IgD-negative memory B cell (primary cell): ENCODE measurements around the gene PLEKHO1. TPM values are rescaled to one million over a fixed set of nuclear protein-coding genes. Genes with fewer than 3 reads are reported as not detected.
A peak's percentile ranks its signal among the peaks of the same experiment; 100 is the strongest.

Experiments
- H3K27ac Mint-ChIP-seq, 3 donors: one replicate each; pipeline ENCODE4 v1.8.0; 2020 to 2022; ENCODE audit warnings: mild to moderate bottlenecking in 3 of 3, mixed read lengths in 3 of 3, moderate library complexity in 1 of 3
- H3K27me3 Mint-ChIP-seq: one replicate; pipeline ENCODE4 v1.8.0; 2021; ENCODE audit warnings: mixed read lengths
- H3K36me3 Mint-ChIP-seq: one replicate; pipeline ENCODE4 v1.8.0; 2020; ENCODE audit warnings: mild to moderate bottlenecking, mixed read lengths
- H3K4me1 Mint-ChIP-seq, 3 donors: one replicate each; pipeline ENCODE4 v1.8.0; 2020 to 2022; ENCODE audit warnings: mixed read lengths in 3 of 3, mild to moderate bottlenecking in 1 of 3
- H3K4me3 Mint-ChIP-seq, 4 donors: one replicate each; pipeline ENCODE4 v1.8.0; 2020 to 2022; ENCODE audit warnings: mild to moderate bottlenecking in 4 of 4, mixed read lengths in 4 of 4, moderate library complexity in 3 of 4
- H3K9me3 Mint-ChIP-seq, 3 donors: one replicate each; pipeline ENCODE4 v1.8.0; 2020 to 2021; ENCODE audit warnings: mixed read lengths in 3 of 3, mild to moderate bottlenecking in 1 of 3
- polyA plus RNA-seq: library from polyadenylated mRNA; unstranded; fragments of 300-500 nt; fragmentation: Illumina TruSeq; gene quantifications from one replicate; pipeline ENCODE4 v1.2.3, GENCODE V29; 2021

The PLEKHO1 gene
- polyA plus RNA-seq, 1 donor from 2014 or later = 102 TPM

DNA sequence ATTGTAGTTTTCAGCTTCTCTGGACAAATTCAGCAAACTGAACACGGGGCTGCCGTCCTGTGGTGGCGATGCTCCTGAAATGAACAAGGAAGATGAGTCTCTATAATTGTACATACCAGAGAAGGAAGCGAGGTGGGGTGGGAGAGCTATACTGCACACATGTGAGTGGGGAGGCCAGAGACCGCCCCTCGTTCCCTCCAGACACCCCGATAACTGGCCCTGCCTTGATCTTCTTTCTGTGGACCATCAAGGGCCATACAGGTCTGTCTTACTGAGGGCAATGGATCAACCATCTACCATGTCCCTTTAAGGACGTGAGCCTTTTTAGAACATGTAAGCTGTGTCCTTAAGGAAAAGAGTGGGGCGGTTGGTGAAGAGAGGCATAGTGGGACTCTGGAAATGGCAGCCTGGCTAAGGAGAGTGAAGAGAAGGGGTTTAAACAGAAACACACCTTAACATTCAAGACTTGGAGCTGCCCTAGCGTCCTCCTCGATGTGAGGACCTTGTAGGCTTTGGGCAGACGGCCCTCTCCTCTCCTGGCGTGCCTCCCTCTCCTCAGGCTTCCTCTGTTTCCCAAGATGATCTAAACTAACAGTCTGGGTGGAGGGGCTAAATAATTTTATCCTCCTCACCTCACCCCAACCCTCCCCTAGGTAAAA is 5.8 kb downstream of the PLEKHO1 start:
- Mint-ChIP-seq H3K36me3 (peaks cover 5% of the 10 kb centered on the region), H3K27me3 (no peaks in the 10 kb centered on the region), H3K9me3 (no peaks in the 10 kb centered on the region), H3K4me3 (peak overlapping the region in 2 of 4 donors; percentile 11 to 96), H3K27ac (peak overlapping the region in 2 of 3 donors; percentile 88 to 98), H3K4me1 (peaks cover 40 to 66% (median 49%) of the 10 kb centered on the region in 3 donors)

GRCh38 chr1:150156868-150157603 is 7.3 kb downstream of the PLEKHO1 start:
- H3K27me3 Mint-ChIP-seq = no peaks in the 10 kb centered on the region
- peaks cover 5% of the 10 kb centered on the region for H3K36me3 Mint-ChIP-seq
- peak overlapping the region in 1 of 4 donors; percentile 69 for H3K4me3 Mint-ChIP-seq
- H3K9me3 Mint-ChIP-seq = no peaks in the 10 kb centered on the region
- H3K4me1 Mint-ChIP-seq = peaks cover 42 to 75% (median 59%) of the 10 kb centered on the region in 3 donors
- H3K27ac Mint-ChIP-seq = peak overlapping the region; percentile 71 to 98 (median 74)

DNA sequence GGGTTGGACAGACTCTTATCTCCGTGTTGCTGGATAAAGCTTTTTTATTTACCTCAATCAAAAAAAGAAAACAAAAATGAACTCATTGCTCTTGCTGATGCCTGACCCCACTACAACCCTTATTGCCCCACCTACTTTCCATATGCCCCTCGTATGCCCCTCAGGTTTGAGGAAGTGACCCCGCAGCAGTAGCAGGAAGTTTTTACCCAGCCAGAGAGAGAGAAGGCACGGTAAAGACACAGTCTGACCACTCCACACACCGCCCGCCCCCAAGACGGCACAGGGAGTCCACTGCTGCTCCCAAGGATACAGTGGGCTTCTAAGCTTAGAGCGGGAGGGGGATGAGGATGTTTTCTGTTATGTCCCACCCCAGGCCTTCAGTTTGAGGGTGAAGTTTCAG is 9.8 kb downstream of the PLEKHO1 start:
- Mint-ChIP-seq H3K9me3 (no peaks in the 10 kb centered on the region), H3K4me1 (peaks cover 50 to 76% (median 63%) of the 10 kb centered on the region in 3 donors), H3K27me3 (no peaks in the 10 kb centered on the region), H3K4me3 (peak overlapping the region; percentile 83 to 97 (median 92)), H3K36me3 (peaks cover 5% of the 10 kb centered on the region), H3K27ac (peak overlapping the region; percentile 94 to 99 (median 99))

DNA sequence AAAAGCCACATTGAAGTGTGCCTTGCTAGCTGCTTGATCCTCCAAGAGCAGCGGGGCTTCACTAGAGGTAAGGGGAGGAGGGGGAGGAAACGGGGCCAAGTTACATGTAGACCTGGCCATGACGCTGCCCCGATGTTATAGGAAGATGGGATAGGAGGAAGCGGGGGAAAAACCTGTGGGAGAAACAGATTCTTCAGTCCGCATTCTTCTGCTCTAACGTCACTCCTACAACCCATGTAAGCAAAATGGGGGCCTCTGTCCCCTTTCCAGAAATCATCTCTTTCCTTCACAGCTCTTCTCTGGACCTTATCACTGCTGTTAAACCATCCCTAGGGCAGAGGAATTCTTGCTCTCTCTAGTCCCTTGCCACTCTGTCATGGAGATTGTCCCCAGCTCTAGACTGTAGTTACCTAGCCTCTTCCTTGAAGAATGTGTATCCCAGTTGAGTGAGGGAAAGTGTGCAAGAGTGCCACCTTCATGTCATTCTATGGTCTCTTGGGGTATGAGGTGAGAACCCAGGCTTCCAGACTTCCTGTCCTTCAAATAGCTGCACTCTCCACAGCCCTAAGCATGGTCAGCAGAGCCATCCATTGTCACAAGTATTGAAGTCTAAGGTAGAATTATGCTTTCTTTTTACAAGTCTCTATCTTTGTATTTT is 11.4 kb downstream of the PLEKHO1 start:
- Mint-ChIP-seq H3K4me3 (peak overlapping the region; percentile 83 to 97 (median 92)), H3K27me3 (no peaks in the 10 kb centered on the region), H3K27ac (peak overlapping the region; percentile 94 to 99 (median 99)), H3K9me3 (no peaks in the 10 kb centered on the region), H3K36me3 (peaks cover 5% of the 10 kb centered on the region), H3K4me1 (peaks cover 64 to 80% (median 75%) of the 10 kb centered on the region in 3 donors)

DNA sequence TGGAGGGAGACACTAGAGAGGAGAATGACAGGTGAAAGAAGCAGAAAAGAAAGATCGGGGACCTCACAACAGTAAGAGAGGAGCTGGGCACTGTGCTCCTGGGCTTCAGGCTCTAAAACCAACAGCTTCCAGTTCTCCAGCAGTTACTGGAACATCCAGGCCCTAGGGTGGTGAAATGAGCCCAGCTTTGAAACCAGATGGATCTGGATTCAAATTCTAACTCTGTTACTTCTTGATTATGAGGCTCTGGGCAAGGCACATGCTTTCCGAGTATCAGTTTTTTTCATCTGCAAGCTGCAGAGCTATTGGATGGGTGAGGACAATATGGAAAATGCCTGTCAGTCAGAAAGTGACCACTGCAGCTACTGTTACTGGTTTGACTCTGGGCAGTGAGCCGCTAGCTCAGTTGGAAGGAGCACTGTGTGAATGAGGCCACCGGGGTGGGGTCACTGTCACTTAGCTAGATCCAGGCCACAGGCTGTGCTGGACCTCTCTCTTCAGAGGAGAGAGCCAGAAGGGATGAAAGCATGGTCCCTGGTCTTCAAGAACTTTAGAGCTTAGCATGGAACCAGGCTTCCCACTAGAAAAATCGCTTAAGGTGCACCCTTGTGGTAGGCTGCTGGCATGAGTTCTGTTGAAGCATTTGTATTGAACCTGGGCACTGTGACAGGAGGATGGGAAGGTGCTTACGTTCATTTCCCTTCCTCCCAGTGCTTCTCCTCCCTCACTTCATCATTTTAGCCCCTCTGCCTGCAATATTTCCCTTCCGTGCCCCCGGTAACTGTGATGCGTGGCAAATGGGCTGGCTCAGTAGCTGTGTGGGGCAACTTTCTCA is 12.2 kb downstream of the PLEKHO1 start:
- Mint-ChIP-seq H3K9me3 (no peaks in the 10 kb centered on the region), H3K36me3 (peaks cover 5% of the 10 kb centered on the region), H3K27me3 (no peaks in the 10 kb centered on the region), H3K4me1 (peaks cover 65 to 82% (median 71%) of the 10 kb centered on the region in 3 donors), H3K4me3 (peak overlapping the region; percentile 83 to 97 (median 92)), H3K27ac (peak overlapping the region; percentile 94 to 99 (median 99))

DNA sequence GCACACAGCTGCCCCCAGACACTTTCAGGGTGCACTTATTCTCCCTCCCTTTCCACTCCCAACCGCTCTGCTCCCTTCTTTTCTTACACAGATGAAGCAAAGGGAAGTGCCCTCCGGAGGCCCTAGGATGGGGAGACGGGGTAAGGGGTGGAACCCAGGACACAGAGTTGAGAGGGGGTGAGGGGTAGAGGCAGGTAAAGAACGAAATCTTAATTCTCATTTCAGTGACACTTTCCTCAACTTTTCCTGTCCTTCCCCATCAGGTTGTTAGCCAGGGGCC is 12.8 kb downstream of the PLEKHO1 start:
- Mint-ChIP-seq H3K9me3 (no peaks in the 10 kb centered on the region), H3K27me3 (no peaks in the 10 kb centered on the region), H3K4me1 (peaks cover 65 to 80% (median 70%) of the 10 kb centered on the region in 3 donors), H3K36me3 (peaks cover 5% of the 10 kb centered on the region), H3K4me3 (peak overlapping the region; percentile 65 to 97 (median 81)), H3K27ac (peak overlapping the region; percentile 94 to 99 (median 99))

DNA sequence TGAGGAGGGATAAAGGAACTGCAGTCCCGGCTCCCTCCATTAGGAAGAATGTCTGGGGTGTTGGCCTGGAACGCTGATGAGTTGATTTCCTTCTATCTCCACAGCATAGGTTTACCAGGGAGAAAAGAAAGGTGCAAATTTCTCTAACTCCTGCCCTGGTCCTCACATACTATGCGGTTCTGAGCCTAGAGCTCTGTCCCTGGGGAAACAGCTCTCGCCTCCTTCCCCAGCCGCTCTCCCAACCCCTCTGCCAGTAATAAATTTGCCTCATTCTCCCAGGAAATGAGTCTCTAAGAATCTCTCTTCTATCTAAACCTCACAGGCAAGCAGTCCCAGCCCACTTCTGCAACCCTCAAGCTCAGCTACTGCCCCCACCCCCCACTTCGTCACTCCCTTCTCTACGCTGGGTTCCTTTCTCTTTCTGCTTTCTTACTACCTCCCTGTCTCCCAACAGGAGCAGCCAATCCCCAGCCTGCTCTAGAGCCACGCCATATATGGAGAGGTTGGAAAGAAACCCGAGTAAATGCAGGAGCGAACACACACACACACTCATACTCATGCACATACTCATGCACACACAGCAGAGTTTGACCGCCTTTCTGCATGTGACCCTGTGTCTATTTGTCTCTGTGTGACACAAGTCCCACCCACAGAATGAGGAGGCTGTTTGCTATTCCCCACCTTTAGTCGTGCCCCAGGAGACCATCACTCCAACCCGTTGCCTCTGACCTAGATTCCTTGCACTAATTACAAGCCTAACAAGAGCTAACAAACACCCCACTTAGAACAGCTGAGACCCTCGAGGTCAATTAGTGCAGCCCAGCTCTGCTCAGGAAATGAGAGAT is 13.4 kb downstream of the PLEKHO1 start:
- Mint-ChIP-seq H3K9me3 (no peaks in the 10 kb centered on the region), H3K36me3 (peaks cover 4% of the 10 kb centered on the region), H3K27ac (peak overlapping the region; percentile 94 to 99 (median 99)), H3K27me3 (no peaks in the 10 kb centered on the region), H3K4me3 (peak overlapping the region; percentile 65 to 97 (median 81)), H3K4me1 (peaks cover 65 to 74% (median 65%) of the 10 kb centered on the region in 3 donors)

- Mint-ChIP-seq H3K9me3 (no peaks in the 10 kb centered on the region), H3K4me3 (peak overlapping the region in 3 of 4 donors; percentile 35 to 80 (median 56)), H3K27me3 (no peaks in the 10 kb centered on the region), H3K4me1 (peaks cover 63 to 69% (median 64%) of the 10 kb centered on the region in 3 donors), H3K36me3 (peaks cover 1% of the 10 kb centered on the region), H3K27ac (peak overlapping the region; percentile 91 to 99 (median 94))
Observed at GRCh38 chr1:150164224-150164623, 14.5 kb downstream of the PLEKHO1 start.

DNA sequence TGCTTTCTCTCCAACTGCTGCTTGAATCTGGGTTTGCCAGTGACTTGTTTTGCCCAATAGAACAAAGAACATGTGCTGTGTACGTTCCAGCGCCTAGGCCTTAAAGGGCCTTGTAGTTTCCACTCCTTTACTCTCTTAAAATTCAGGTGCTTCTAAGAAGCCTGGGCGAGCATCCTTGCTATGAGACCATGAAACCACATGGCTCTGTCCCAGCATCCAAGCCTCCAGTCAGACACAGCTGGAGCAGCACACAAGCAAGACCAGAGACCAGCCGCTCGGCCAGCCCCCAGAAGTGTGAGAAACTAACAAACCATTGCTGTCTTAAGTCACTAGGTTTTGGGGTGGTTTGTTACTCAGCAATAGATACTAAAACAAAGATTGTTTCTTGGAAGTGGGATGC is 15.1 kb downstream of the PLEKHO1 start:
- peaks cover 58 to 64% (median 59%) of the 10 kb centered on the region in 3 donors for H3K4me1 Mint-ChIP-seq
- peak overlapping the region in 3 of 4 donors; percentile 56 to 86 (median 80) for H3K4me3 Mint-ChIP-seq
- H3K27me3 Mint-ChIP-seq = no peaks in the 10 kb centered on the region
- H3K36me3 Mint-ChIP-seq = no peaks in the 10 kb centered on the region
- no peaks in the 10 kb centered on the region for H3K9me3 Mint-ChIP-seq
- peak overlapping the region; percentile 91 to 99 (median 94) for H3K27ac Mint-ChIP-seq

DNA sequence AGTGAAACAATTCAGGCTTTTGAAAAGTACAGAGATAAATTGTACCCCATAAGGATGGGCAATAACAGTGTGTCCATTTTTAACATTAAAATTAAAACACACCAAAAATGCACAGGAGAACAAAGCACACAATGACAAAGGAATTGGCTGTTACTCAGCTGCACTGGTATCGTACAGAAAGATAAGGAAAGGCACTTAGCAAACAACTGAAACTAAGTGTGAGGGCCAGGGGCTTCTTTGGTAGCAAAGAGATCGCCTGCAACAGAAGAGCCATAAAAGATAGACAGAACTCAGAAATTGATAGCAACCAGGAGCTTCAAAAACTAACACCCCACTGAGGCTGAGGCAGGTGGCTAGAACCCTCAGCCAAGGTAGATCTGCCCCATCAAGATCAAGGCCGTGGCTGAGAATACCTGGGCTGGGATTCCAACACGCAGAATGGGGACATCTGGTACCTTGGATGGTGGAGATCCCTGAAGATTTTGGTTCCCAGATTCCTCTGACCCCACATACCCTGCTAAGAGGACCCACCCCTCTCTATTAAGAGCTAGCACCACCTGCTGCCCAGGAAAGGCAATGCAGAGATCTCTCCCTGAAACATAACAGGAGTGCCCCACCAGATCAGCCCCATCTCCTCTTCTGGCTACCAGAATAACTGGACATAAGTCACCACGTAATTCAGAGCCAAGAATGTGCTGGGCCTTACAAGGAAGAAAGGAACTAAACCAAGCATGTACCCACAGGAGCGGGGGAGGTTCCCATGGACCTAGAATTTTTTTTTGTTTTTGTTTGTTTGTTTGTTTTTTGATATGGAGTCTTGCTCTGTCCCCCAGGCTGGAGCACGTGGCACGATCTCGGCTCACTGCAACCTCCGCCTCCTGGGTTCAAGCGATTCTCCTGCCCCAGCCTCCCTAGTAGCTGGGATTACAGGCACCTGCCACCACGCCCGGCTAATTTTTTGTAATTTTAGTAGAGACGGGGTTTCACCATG is 16.2 kb downstream of the PLEKHO1 start:
- Mint-ChIP-seq H3K4me1 (peaks cover 52 to 56% (median 56%) of the 10 kb centered on the region in 3 donors), H3K9me3 (no peaks in the 10 kb centered on the region), H3K27ac (peak overlapping the region; percentile 91 to 99 (median 94)), H3K36me3 (peaks cover 2% of the 10 kb centered on the region), H3K27me3 (peaks cover 1% of the 10 kb centered on the region), H3K4me3 (peak overlapping the region; percentile 27 to 86 (median 68))

DNA sequence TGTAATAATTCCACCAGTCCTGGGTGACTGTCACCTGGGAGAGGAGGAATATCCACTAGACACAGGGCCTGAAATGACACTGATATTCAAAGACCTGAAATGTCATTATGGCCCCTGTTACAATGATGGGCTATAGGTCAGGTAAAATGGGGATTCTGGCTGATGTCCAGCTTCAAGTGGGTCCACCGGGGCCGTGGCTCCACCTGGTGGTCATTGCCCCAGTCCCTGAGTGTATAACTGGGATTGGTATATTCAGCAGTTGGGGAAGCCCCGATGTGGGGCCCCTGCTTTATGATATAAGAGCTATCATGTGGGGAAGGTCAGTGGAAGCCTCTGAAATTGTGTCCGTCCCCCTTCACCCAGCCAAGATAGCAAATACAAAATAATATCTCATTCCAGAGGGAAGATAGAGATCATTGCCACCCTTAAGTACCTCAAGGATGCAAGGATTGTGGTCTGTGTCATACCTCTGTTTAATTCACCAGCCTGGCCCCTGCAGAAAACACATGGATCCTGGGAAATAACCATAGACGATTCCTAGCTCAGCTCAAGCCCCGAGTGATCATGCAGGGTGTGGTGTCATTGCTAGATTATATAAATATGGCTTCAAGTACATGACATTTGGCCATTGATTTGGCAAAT is 19.4 kb downstream of the PLEKHO1 start:
- Mint-ChIP-seq H3K4me3 (no peak overlapping the region), H3K36me3 (peaks cover 4% of the 10 kb centered on the region), H3K9me3 (no peaks in the 10 kb centered on the region), H3K27me3 (peaks cover 2% of the 10 kb centered on the region), H3K4me1 (peaks cover 25 to 29% (median 28%) of the 10 kb centered on the region in 3 donors), H3K27ac (no peak overlapping the region)

DNA sequence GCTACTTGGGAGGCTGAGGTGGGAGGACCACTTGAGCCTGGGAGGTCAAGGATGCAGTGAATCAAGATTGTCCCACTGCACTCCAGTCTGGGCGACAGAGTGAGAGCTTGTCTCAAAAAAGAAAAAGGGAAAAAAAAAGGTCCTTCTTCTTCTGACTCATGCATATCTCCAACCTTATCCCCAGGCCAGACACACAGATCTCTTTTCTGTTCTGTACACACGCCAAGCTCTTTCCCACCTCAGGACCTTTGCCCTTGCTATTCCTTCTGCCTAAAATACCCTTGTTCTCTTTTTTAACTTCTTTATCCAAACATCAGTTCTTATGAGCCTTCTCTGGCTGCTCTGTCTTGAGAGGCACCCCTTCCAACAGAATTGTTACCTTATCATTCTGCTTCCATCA is 22.1 kb downstream of the PLEKHO1 start:
- peaks cover 2% of the 10 kb centered on the region for H3K27me3 Mint-ChIP-seq

More for the DNA sequence above, 22.1 kb downstream of the PLEKHO1 start:
- H3K4me1 Mint-ChIP-seq = peaks cover 2 to 8% (median 5%) of the 10 kb centered on the region in 3 donors
- H3K4me3 Mint-ChIP-seq = peak overlapping the region in 1 of 4 donors; percentile 75
- peaks cover 5% of the 10 kb centered on the region for H3K36me3 Mint-ChIP-seq
- H3K9me3 Mint-ChIP-seq = no peaks in the 10 kb centered on the region
- peak overlapping the region in 1 of 3 donors; percentile 39 for H3K27ac Mint-ChIP-seq
